ENCODE data around the gene ATP6V1D.
"Not testable (repeated sequence)": the region's sequence is repeated elsewhere in the genome, so short reads cannot be mapped to it uniquely, and the experiment has no call there.

ATP6V1D gene

GRCh38 chr14:67331368-67332125 is 28.1 kb downstream of the ATP6V1D start:
- DNase-seq (ENCODE audit: low read depth), result no peak
- TF ChIP-seq, protein P1, sequence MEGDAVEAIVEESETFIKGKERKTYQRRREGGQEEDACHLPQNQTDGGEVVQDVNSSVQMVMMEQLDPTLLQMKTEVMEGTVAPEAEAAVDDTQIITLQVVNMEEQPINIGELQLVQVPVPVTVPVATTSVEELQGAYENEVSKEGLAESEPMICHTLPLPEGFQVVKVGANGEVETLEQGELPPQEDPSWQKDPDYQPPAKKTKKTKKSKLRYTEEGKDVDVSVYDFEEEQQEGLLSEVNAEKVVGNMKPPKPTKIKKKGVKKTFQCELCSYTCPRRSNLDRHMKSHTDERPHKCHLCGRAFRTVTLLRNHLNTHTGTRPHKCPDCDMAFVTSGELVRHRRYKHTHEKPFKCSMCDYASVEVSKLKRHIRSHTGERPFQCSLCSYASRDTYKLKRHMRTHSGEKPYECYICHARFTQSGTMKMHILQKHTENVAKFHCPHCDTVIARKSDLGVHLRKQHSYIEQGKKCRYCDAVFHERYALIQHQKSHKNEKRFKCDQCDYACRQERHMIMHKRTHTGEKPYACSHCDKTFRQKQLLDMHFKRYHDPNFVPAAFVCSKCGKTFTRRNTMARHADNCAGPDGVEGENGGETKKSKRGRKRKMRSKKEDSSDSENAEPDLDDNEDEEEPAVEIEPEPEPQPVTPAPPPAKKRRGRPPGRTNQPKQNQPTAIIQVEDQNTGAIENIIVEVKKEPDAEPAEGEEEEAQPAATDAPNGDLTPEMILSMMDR (IDR thresholded peaks at IDR 0.05; ENCODE audit: insufficient read depth, low read depth, low read length, missing control alignments), result no peak
- H3K4me3 ChIP-seq (ENCODE audit: low read depth, low read length), result no peak overlapping the region

GRCh38 chr14:67329666-67330065 is 29.9 kb downstream of the ATP6V1D start:
- not testable (repeated sequence) for H3K4me3 ChIP-seq (ENCODE audit: low read depth, low read length); DNase-seq (ENCODE audit: low read depth)

DNA sequence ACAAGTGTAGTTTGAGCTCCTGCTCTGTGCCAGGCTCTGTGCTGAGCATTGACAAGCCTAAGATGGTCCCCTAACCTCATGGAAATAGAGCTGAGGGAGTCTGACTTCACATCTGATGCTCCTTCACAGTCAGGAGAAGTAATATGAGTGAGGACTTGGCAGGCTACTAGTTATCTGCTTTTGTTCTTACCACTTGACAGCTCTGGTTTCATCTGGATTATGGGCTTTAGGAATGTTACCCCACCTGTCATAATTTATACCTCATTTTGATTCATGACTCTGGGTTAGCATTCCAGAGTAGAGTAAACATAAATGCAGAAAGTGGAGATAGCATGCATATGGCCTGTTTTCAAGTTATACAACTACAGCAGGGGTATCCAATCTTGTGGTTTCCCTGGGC is 40.5 kb downstream of the ATP6V1D start:
- no peak for DNase-seq (ENCODE audit: low read depth)
- no peak overlapping the region for H3K4me3 ChIP-seq (ENCODE audit: low read depth, low read length)
- TF ChIP-seq, protein P1 (IDR thresholded peaks at IDR 0.05; ENCODE audit: insufficient read depth, low read depth, low read length, missing control alignments), result no peak

GRCh38 chr14:67317822-67318221 is 41.8 kb downstream of the ATP6V1D start:
- no peak for DNase-seq (ENCODE audit: low read depth)
- TF ChIP-seq, protein P1 (IDR thresholded peaks at IDR 0.05; ENCODE audit: insufficient read depth, low read depth, low read length, missing control alignments), result no peak
- no peak overlapping the region for H3K4me3 ChIP-seq (ENCODE audit: low read depth, low read length)

DNA sequence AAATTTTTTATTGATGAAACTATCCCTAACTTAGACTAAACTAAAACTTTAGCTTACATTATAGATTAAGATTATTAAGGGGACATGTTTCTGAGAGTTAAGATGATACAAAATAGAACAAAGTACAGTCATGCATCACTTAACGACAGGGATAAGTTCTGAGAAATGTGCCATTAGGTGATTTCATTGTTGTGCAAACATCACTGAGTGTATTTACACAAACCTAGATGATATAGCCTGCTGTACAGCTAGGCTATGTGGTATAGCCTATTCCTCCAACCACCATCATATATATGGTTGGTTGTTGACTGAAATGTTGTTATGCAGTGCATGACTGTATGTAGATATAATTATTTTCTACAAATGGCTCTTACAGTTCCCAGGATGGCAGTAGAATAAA is 46.5 kb downstream of the ATP6V1D start:
- DNase-seq (ENCODE audit: low read depth), result no peak
- TF ChIP-seq, protein P1 (IDR thresholded peaks at IDR 0.05; ENCODE audit: insufficient read depth, low read depth, low read length, missing control alignments), result no peak

GRCh38 chr14:67311868-67312267 is 47.7 kb downstream of the ATP6V1D start:
- TF ChIP-seq, protein P1 (IDR thresholded peaks at IDR 0.05; ENCODE audit: insufficient read depth, low read depth, low read length, missing control alignments), result no peak
- no peak for DNase-seq (ENCODE audit: low read depth)
- H3K4me3 ChIP-seq (ENCODE audit: low read depth, low read length), result no peak overlapping the region

More for the DNA sequence above, 46.5 kb downstream of the ATP6V1D start:
- no peak overlapping the region for H3K4me3 ChIP-seq (ENCODE audit: low read depth, low read length)
